Measurements from ENCODE around the gene NEDD1. TPM values are rescaled to one million over a fixed set of nuclear protein-coding genes. Genes with fewer than 3 reads are reported as not detected.

NEDD1 gene
- polyA plus RNA-seq, 1 donor, result 40.4 TPM

- DNase-seq, result no peak
Measured at GRCh38 chr12:97003276-97003675, 96.2 kb downstream of the NEDD1 start.

Data from left kidney (tissue), 2 donors.